Ectodermal cell (in vitro differentiated cells): ENCODE measurements around the gene SPTBN4.
"Not testable (repeated sequence)": the region's sequence is repeated elsewhere in the genome, so short reads cannot be mapped to it uniquely, and the experiment has no call there.

Experiments used
- H3K27ac ChIP-seq: 2 replicates; pipeline ENCODE4 v1.7.0; 2013; ENCODE audit warnings: mild to moderate bottlenecking, low read depth, low read length; ENCODE audit not compliant: insufficient read depth, poor library complexity, severe bottlenecking
- H3K27me3 ChIP-seq: 2 replicates; pipeline ENCODE4 v1.7.0; 2013; ENCODE audit warnings: mild to moderate bottlenecking, low read length; ENCODE audit not compliant: insufficient read depth, control insufficient read depth, poor library complexity, severe bottlenecking
- H3K36me3 ChIP-seq: one replicate; pipeline ENCODE4 v1.7.0; 2013; ENCODE audit warnings: low read length; ENCODE audit not compliant: control insufficient read depth, insufficient read depth
- H3K4me1 ChIP-seq: one replicate; pipeline ENCODE4 v1.7.0; 2013; ENCODE audit warnings: low read length; ENCODE audit not compliant: control insufficient read depth, insufficient read depth
- H3K4me3 ChIP-seq: 2 replicates; pipeline ENCODE4 v1.7.0; 2013; ENCODE audit warnings: low read depth, low read length, control low read depth; ENCODE audit not compliant: insufficient read depth
- H3K9me3 ChIP-seq: 2 replicates; pipeline ENCODE4 v1.7.0; 2013; ENCODE audit warnings: mild to moderate bottlenecking, low read length, moderate library complexity; ENCODE audit not compliant: control insufficient read depth
- WGBS, 2 experiments: methylation state at CpG; one replicate each; pipeline ENCODE4 v1.1.7; 2013; ENCODE audit warnings: missing lambda C conversion rate in 2 of 2; 5-methylcytosine and 5-hydroxymethylcytosine counted together

Gene SPTBN4

DNA sequence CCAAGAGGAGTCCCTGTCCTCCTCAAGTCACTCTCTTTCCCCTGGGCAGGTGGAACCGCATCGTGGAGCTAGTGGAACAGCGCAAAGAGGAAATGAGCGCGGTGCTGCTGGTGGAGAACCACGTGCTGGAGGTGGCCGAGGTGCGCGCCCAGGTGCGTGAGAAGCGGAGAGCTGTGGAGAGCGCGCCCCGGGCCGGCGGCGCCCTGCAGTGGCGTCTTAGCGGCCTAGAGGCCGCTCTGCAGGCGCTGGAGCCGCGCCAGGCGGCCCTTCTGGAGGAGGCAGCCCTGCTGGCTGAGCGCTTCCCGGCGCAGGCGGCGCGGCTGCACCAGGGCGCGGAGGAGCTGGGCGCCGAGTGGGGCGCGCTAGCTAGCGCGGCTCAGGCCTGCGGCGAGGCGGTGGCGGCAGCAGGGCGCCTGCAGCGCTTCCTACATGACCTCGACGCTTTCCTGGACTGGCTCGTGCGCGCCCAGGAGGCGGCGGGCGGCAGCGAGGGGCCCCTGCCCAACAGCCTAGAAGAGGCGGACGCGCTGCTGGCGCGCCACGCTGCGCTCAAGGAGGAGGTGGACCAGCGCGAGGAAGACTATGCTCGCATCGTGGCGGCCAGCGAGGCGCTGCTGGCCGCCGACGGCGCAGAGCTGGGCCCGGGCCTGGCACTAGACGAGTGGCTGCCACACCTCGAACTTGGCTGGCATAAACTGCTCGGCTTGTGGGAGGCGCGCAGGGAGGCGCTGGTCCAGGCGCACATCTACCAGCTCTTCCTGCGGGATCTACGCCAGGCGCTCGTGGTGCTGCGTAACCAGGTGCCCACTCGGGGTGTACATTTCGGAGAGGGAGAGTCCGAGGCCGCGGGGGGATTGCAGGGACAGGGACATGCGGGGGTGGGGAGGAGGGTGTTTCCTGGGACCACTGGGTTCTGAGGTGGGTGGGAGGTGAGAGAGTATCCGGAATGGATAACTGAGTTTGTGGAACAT, 52.8 kb downstream of the SPTBN4 start:
- Histone ChIP-seq H3K27ac (no peak overlapping the region), H3K36me3 (no peaks in the 10 kb centered on the region), H3K4me3 (no peak overlapping the region), H3K4me1 (no peaks in the 10 kb centered on the region), H3K27me3 (peaks cover 68% of the 10 kb centered on the region), H3K9me3 (no peaks in the 10 kb centered on the region)
- 21 to 22% methylated on average over 91 of the region's 91 CpGs for WGBS, 2 experiments

DNA sequence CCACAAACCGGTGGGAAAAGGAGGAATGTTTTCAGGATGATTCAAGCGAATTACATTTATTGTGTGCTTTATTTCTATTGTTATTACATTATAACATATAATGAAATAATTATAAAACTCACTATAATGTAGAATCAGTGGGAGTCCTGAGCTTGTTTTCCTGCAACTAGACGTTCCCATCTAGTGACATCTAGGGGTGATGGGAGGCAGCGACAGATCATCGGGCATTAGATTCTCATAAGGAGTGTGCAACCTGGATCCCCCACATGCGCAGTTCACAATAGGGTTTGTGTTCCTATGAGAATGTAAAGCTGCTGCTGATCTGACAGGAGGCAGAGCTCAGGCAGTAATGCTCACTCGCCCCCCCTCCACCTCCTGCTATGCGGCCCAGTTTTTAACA, 54.5 kb downstream of the SPTBN4 start:
- H3K27ac ChIP-seq: no peak overlapping the region
- no peak overlapping the region for H3K4me3 ChIP-seq
- H3K9me3 ChIP-seq: no peaks in the 10 kb centered on the region
- H3K27me3 ChIP-seq: peaks cover 53% of the 10 kb centered on the region
- 76 to 88% methylated on average over 6 to 7 of the region's 8 CpGs for WGBS, 2 experiments
- no peaks in the 10 kb centered on the region for H3K36me3 ChIP-seq
- H3K4me1 ChIP-seq: no peaks in the 10 kb centered on the region

DNA sequence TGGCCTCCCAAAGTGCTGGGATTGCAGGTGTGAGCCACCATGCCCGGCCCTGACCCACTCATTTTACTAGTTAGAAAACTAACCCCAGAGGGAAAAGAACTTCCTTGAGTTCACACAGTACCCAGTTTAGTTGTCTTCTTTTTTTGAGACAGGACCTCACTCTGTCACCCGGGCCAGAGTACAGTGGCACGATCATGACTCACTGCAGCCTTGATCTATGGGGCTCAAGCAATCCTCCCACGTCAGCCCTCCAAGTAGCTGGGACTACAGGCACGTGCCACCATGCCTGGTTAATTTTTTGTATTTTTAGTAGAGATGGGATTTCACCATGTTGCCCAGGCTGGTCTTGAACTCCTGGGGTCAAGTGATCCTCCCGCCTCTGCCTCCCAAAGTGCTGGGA, 55.1 kb downstream of the SPTBN4 start:
- H3K4me3 ChIP-seq: not testable (repeated sequence)

DNA sequence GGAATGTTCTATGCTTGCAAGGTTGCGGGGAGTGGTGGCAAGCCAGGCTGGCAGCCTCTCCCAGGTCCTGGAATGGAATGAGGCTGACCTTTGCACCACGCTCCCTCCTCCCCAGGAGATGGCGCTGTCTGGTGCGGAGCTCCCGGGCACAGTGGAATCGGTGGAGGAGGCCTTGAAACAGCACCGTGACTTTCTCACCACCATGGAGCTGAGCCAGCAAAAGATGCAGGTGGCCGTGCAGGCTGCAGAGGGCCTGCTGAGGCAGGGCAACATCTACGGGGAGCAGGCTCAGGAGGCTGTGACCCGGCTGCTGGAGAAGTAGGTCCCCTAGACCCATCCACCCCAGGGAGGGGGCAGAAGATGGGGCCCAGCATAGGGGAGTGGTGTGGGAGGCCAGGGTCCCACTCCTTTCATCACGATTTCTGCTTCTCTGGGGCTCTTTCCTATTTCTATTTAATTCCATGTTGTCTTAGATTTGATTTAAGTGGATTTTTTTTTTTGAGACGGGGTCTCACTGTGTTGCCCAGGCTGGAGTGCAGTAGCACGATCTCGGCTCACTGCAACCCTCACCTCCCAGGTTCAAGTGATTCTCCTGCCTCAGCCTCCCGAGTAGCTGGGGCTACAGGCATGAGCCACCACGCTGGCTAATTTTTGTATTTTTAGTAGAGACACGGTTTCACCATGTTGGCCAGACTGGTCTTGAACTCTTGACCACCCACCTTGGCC, 56.7 kb downstream of the SPTBN4 start:
- WGBS, 2 experiments: 45 to 46% methylated on average over 16 to 17 of the region's 17 CpGs

More for the DNA sequence above, 55.1 kb downstream of the SPTBN4 start:
- peaks cover 46% of the 10 kb centered on the region for H3K27me3 ChIP-seq
- not testable (repeated sequence) for H3K36me3 ChIP-seq, H3K27ac ChIP-seq, H3K9me3 ChIP-seq, H3K4me1 ChIP-seq
- WGBS, 2 experiments: 86 to 88% methylated on average over 6 of the region's 6 CpGs

DNA sequence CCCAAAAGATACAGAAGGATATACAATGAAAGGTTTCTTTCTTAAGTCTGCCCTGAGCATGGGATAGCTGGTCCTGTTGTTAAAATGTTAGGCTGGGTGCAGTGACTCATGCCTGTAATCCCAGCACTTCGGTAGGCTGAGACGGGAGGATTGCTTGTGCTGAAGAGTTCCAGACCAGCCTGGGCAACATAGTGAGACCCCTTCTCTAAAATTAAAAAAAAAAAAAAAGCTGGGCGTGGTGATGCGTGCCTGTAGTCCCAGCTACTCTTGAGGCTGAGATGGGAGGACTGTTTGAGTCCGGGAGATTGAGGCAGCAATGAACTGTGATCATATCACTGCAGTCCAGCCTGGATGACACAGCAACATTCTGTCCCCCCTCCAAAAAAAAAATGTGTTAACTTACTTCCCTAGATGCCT, 57.3 kb downstream of the SPTBN4 start:
- Histone ChIP-seq H3K27me3 (peaks cover 24% of the 10 kb centered on the region), H3K4me1 (no peaks in the 10 kb centered on the region), H3K4me3 (no peak overlapping the region), H3K27ac (no peak overlapping the region), H3K9me3 (no peaks in the 10 kb centered on the region), H3K36me3 (no peaks in the 10 kb centered on the region)
- 86 to 91% methylated on average over 5 of the region's 5 CpGs for WGBS, 2 experiments

More for the DNA sequence above, 56.7 kb downstream of the SPTBN4 start:
- Histone ChIP-seq H3K9me3 (no peaks in the 10 kb centered on the region), H3K4me1 (no peaks in the 10 kb centered on the region), H3K27me3 (peaks cover 31% of the 10 kb centered on the region), H3K4me3 (no peak overlapping the region), H3K36me3 (no peaks in the 10 kb centered on the region), H3K27ac (no peak overlapping the region)

DNA sequence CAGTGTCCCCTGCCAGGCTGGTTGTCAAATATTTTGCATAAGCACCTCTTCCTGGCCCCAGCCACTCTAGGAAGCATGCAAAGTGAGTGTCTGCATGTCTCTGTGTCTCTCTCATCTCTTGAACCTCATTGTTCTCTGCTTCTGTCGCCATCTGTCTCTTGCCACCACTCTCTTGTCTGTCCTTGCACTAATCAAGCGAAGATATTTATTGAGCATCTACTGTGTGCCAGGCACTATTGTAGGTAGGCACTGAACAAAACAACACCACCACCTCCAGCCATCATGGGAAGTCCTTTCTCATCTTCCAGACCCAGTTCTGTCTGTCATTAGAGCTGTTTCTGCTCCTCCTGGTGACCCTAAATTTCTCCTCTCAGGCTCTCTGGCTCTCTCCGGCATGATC, 57.9 kb downstream of the SPTBN4 start:
- H3K9me3 ChIP-seq: no peaks in the 10 kb centered on the region
- H3K4me3 ChIP-seq: no peak overlapping the region
- H3K4me1 ChIP-seq: peaks cover 3% of the 10 kb centered on the region
- no peak overlapping the region for H3K27ac ChIP-seq
- 85 to 89% methylated on average over 3 of the region's 3 CpGs for WGBS, 2 experiments
- H3K27me3 ChIP-seq: peaks cover 19% of the 10 kb centered on the region
- H3K36me3 ChIP-seq: no peaks in the 10 kb centered on the region

DNA sequence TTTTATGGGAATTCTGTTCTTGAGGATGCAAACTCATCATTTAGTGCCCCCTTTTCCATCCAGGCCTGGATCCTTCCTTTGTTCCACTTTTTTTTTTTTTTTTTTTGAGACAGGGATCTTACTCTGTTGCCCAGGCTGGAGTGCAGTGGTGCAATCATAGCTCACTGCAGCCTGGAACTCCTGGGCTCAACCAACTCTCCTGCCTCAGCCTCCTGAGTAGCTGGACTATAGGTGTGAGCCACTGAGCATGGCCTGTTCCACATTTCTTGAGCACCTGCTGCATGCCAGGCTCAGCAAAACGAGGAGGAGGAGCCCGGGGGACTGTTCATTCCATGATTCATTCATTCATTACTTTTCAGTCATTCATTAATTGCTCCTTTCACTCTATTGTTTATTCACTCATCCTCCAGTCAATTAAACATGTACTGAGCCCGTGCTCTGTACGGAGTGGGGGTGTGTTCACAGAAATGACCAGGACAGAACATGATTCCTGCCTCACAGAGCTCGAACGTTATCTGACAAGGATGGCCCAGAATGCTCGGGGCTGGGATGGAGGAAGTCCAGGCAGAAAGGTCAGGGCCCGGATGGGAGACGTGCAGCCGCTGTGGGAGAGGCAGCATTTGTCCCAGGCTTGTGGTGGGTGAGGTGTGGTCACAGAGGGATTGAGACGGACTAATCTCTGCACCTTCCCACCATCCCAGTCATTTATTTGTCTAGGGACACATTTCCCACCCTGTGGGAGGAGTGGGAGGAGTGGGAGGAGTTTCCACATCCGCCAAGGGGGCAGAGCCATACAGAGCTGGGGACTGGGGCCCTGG, 58.6 kb downstream of the SPTBN4 start:
- Histone ChIP-seq H3K4me1 (peaks cover 7% of the 10 kb centered on the region), H3K27ac (no peak overlapping the region), H3K36me3 (no peaks in the 10 kb centered on the region), H3K4me3 (no peak overlapping the region), H3K9me3 (no peaks in the 10 kb centered on the region), H3K27me3 (peaks cover 11% of the 10 kb centered on the region)
- WGBS, 2 experiments: 82 to 83% methylated on average over 11 to 12 of the region's 12 CpGs

DNA sequence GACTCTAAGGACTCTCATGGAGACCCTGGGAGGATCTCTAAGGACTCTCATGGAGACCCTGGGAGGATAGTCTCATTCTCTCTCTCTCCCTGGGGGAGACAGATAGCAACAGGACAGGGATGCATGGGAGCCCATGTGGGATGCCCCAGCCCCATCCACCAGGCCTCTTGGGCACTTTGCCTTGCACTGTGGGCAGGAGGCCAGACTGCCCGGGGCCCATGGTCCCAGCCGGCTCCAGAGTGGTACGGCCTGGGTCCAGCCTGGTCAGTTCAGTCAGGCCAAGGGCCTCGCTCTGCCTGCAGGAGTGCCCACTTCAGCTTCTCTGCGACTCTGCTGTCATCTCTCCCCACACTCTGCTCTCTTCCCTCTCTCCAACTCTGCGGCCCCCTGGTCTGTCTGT, 61.3 kb downstream of the SPTBN4 start:
- peaks cover 7% of the 10 kb centered on the region for H3K4me1 ChIP-seq
- no peaks in the 10 kb centered on the region for H3K36me3 ChIP-seq
- H3K9me3 ChIP-seq: no peaks in the 10 kb centered on the region
- H3K4me3 ChIP-seq: no peak overlapping the region
- 90 to 91% methylated on average over 6 of the region's 6 CpGs for WGBS, 2 experiments
- H3K27me3 ChIP-seq: peaks cover 12% of the 10 kb centered on the region
- H3K27ac ChIP-seq: no peak overlapping the region

DNA sequence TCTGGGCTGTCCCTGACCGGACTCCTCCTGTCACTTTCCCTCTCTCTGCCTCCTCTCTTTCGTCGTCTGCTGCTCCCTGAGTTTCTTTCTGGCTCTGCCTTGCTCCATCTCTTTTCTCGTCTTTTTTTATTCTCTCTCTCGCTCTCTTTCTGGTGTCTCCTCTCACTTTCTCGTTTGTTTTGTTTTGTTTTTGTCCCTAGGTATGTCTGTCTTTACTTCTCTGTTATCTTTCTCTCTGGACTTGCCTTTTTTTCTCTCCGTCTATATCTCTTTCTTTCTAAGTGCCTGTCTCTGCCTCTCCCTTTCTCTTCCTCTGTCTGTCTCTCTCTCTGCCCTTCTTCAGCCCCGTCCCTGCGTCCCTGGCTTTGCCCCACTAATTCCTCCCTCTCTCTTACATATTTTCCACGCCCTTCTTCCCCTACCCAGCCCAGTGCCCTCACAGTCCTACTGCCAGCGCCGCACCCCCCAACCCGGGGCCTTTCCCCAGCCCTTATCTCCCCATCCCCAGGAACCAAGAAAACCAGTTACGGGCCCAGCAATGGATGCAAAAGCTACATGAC, 61.8 kb downstream of the SPTBN4 start:
- 73 to 77% methylated on average over 14 of the region's 14 CpGs for WGBS, 2 experiments
- Histone ChIP-seq H3K36me3 (no peaks in the 10 kb centered on the region), H3K27me3 (peaks cover 12% of the 10 kb centered on the region), H3K4me1 (peaks cover 7% of the 10 kb centered on the region), H3K4me3 (no peak overlapping the region), H3K27ac (no peak overlapping the region), H3K9me3 (no peaks in the 10 kb centered on the region)
